ENCODE results near the gene CDH13. TPM values are rescaled to one million over a fixed set of nuclear protein-coding genes. Genes with fewer than 3 reads are reported as not detected.

Gene CDH13
- total RNA-seq, 1 donor from 2014 or later = 81.1 TPM

GRCh38 chr16:82843606-82844271 lies 217.0 kb downstream of the CDH13 start:
- no peak for DNase-seq
- Mint-ChIP-seq H3K27me3 (ENCODE audit: unreplicated experiment) (peaks cover 8% of the 10 kb centered on the region), H3K9me3 (ENCODE audit: unreplicated experiment) (peaks cover 14% of the 10 kb centered on the region), H3K36me3 (ENCODE audit: unreplicated experiment) (peaks cover 14% of the 10 kb centered on the region), H3K27ac (ENCODE audit: unreplicated experiment) (peak overlapping the region; percentile 39), H3K4me1 (ENCODE audit: low read depth, unreplicated experiment) (peaks cover 15% of the 10 kb centered on the region), H3K4me3 (ENCODE audit: unreplicated experiment) (no peak overlapping the region)
- no peak for TF ChIP-seq CTCF (IDR thresholded peaks at IDR 0.05; ENCODE audit: partially characterized antibody, unreplicated experiment)

GRCh38 chr16:82845116-82845515 lies 218.3 kb downstream of the CDH13 start:
- peak; percentile 79 for DNase-seq
- peaks cover 8% of the 10 kb centered on the region for H3K27me3 Mint-ChIP-seq (ENCODE audit: unreplicated experiment)
- peak overlapping the region; percentile 26 for H3K4me3 Mint-ChIP-seq (ENCODE audit: unreplicated experiment)

GRCh38 chr16:82846806-82847205 lies 220.0 kb downstream of the CDH13 start:
- Mint-ChIP-seq H3K27ac (ENCODE audit: unreplicated experiment) (peak overlapping the region; percentile 77), H3K9me3 (ENCODE audit: unreplicated experiment) (peaks cover 10% of the 10 kb centered on the region), H3K4me3 (ENCODE audit: unreplicated experiment) (no peak overlapping the region), H3K4me1 (ENCODE audit: low read depth, unreplicated experiment) (peaks cover 15% of the 10 kb centered on the region), H3K36me3 (ENCODE audit: unreplicated experiment) (peaks cover 14% of the 10 kb centered on the region), H3K27me3 (ENCODE audit: unreplicated experiment) (peaks cover 6% of the 10 kb centered on the region)
- no peak for TF ChIP-seq CTCF (IDR thresholded peaks at IDR 0.05; ENCODE audit: partially characterized antibody, unreplicated experiment)
- no peak for DNase-seq

More at GRCh38 chr16:82845116-82845515, 218.3 kb downstream of the CDH13 start:
- Mint-ChIP-seq H3K27ac (ENCODE audit: unreplicated experiment) (peak overlapping the region; percentile 95), H3K9me3 (ENCODE audit: unreplicated experiment) (peaks cover 14% of the 10 kb centered on the region), H3K4me1 (ENCODE audit: low read depth, unreplicated experiment) (peaks cover 15% of the 10 kb centered on the region), H3K36me3 (ENCODE audit: unreplicated experiment) (peaks cover 14% of the 10 kb centered on the region)
- TF ChIP-seq CTCF (IDR thresholded peaks at IDR 0.05; ENCODE audit: partially characterized antibody, unreplicated experiment) = no peak

GRCh38 chr16:82848013-82848412 lies 221.2 kb downstream of the CDH13 start:
- Mint-ChIP-seq H3K36me3 (ENCODE audit: unreplicated experiment) (peaks cover 10% of the 10 kb centered on the region), H3K9me3 (ENCODE audit: unreplicated experiment) (peaks cover 8% of the 10 kb centered on the region), H3K4me3 (ENCODE audit: unreplicated experiment) (no peak overlapping the region), H3K27ac (ENCODE audit: unreplicated experiment) (no peak overlapping the region), H3K27me3 (ENCODE audit: unreplicated experiment) (peaks cover 6% of the 10 kb centered on the region), H3K4me1 (ENCODE audit: low read depth, unreplicated experiment) (peaks cover 18% of the 10 kb centered on the region)
- no peak for DNase-seq
- no peak for TF ChIP-seq CTCF (IDR thresholded peaks at IDR 0.05; ENCODE audit: partially characterized antibody, unreplicated experiment)

GRCh38 chr16:82852388-82853008 lies 225.7 kb downstream of the CDH13 start:
- H3K27me3 Mint-ChIP-seq (ENCODE audit: unreplicated experiment) = no peaks in the 10 kb centered on the region
- peaks cover 5% of the 10 kb centered on the region for H3K36me3 Mint-ChIP-seq (ENCODE audit: unreplicated experiment)
- TF ChIP-seq CTCF (IDR thresholded peaks at IDR 0.05; ENCODE audit: partially characterized antibody, unreplicated experiment) = no peak
- no peak overlapping the region for H3K4me3 Mint-ChIP-seq (ENCODE audit: unreplicated experiment)
- H3K4me1 Mint-ChIP-seq (ENCODE audit: low read depth, unreplicated experiment) = peaks cover 7% of the 10 kb centered on the region
- no peak for DNase-seq
- H3K9me3 Mint-ChIP-seq (ENCODE audit: unreplicated experiment) = no peaks in the 10 kb centered on the region
- no peak overlapping the region for H3K27ac Mint-ChIP-seq (ENCODE audit: unreplicated experiment)
